ENCODE results near the gene PDXDC1. TPM values are rescaled to one million over a fixed set of nuclear protein-coding genes. Genes with fewer than 3 reads are reported as not detected.
"Not testable (repeated sequence)": the region's sequence is repeated elsewhere in the genome, so short reads cannot be mapped to it uniquely, and the experiment has no call there.

PDXDC1 gene
- total RNA-seq, 1 donor from 2014 or later = 124 TPM

GRCh38 chr16:15166177-15166576 is 191.4 kb downstream of the PDXDC1 start:
- not testable (repeated sequence) for DNase-seq

DNA sequence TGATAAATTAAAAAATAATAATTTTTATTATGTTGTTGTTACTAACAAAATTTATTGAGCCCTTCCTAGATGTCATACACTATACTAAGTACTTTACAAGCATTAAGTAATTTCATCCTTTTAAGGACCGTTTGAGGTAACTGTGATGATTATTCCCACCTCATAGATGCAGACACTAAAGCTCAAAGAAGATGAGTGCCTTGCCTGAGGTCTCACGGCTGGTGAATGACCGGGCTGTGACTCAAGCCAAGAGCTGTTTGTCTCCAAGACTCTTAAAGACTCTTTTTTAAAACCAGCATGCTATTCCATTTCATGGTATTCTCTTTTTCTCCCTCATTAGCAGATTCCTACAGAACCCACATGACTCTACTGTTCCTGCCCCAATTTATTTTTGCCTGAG is 193.5 kb downstream of the PDXDC1 start:
- DNase-seq = not testable (repeated sequence)

GRCh38 chr16:15168953-15169652 is 194.3 kb downstream of the PDXDC1 start:
- DNase-seq = not testable (repeated sequence)

GRCh38 chr16:15179909-15180308 is 205.1 kb downstream of the PDXDC1 start:
- not testable (repeated sequence) for DNase-seq

- not testable (repeated sequence) for DNase-seq
Observed at GRCh38 chr16:15180946-15181345, 206.1 kb downstream of the PDXDC1 start.

DNA sequence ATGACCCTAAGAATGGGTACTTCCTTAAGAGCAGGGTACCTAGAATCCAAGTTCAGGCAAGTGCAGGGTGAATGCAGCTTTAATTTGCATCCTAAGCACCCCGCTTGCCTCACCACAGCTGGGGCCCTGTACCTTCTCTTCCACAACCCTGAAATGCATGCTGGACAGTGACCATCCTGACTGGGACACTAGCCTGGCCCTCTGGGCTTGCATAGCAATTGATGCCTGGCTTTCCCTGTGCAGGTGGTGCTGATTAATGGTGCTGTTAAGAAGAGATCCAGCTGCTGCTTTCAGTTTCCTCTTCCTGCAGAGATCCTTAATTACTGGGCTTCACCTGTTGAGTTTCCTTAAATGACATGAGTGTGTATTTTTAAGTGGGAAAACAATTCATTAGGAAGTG is 209.2 kb downstream of the PDXDC1 start:
- DNase-seq = not testable (repeated sequence)

Other genes with a start within 250 kb of the PDXDC1 start
- gene NPIPA2, start 232.5 kb upstream of the PDXDC1 start, total RNA-seq = 0.17 and 0.28 TPM in 2 replicates
- 120 and 228 TPM in 2 replicates for gene NOMO1, start 141.3 kb upstream of the PDXDC1 start, total RNA-seq
- 33.8 and 37.8 TPM in 2 replicates for gene NPIPA1, start 37.6 kb upstream of the PDXDC1 start, total RNA-seq
- gene NTAN1, start 81.0 kb downstream of the PDXDC1 start, total RNA-seq = 205 and 235 TPM in 2 replicates
- gene RRN3, start 119.2 kb downstream of the PDXDC1 start, total RNA-seq = 34.3 and 44.2 TPM in 2 replicates